Hematopoietic multipotent progenitor cell treated with erythropoietin and hydrocortisone succinate and interleukin-3 and kit ligand, for 15 days (in vitro differentiated cells): ENCODE data around the gene RBM10.

Experiments used
- DNase-seq: peaks from one replicate; pipeline ENCODE4 v3.0.0-alpha.2; 2015; ENCODE audit warnings: low spot score

RBM10 gene

GRCh38 chrX:47148946-47149345 is 3.9 kb downstream of the RBM10 start:
- DNase-seq, result no peak

GRCh38 chrX:47151435-47151834 is 6.4 kb downstream of the RBM10 start:
- DNase-seq, result no peak

GRCh38 chrX:47156611-47157520 is 11.8 kb downstream of the RBM10 start:
- no peak for DNase-seq

- no peak for DNase-seq
These were observed 13.1 kb downstream of the RBM10 start for GRCh38 chrX:47158131-47158530.

- no peak for DNase-seq
These were observed 13.8 kb downstream of the RBM10 start for GRCh38 chrX:47158781-47159180.

- no peak for DNase-seq
These were observed 15.8 kb downstream of the RBM10 start for GRCh38 chrX:47160781-47161180.

GRCh38 chrX:47162927-47163583 is 18.0 kb downstream of the RBM10 start:
- no peak for DNase-seq

- DNase-seq, result no peak
These were observed 19.4 kb downstream of the RBM10 start for GRCh38 chrX:47164420-47164819.

- DNase-seq, result no peak
These were observed 21.1 kb downstream of the RBM10 start for GRCh38 chrX:47166126-47166525.

- DNase-seq, result no peak
These were observed 23.6 kb downstream of the RBM10 start for GRCh38 chrX:47168495-47169073.

GRCh38 chrX:47169273-47169672 is 24.3 kb downstream of the RBM10 start:
- no peak for DNase-seq

GRCh38 chrX:47169726-47170515 is 24.9 kb downstream of the RBM10 start:
- no peak for DNase-seq

GRCh38 chrX:47170861-47171692 is 26.1 kb downstream of the RBM10 start:
- no peak for DNase-seq

GRCh38 chrX:47171996-47172395 is 27.0 kb downstream of the RBM10 start:
- DNase-seq, result no peak

- DNase-seq, result no peak
These were observed 27.5 kb downstream of the RBM10 start for GRCh38 chrX:47172549-47172948.

- DNase-seq, result no peak
These were observed 28.2 kb downstream of the RBM10 start for GRCh38 chrX:47172971-47173792.

- DNase-seq, result no peak
These were observed 29.4 kb downstream of the RBM10 start for GRCh38 chrX:47174376-47174775.

GRCh38 chrX:47174846-47175587 is 30.0 kb downstream of the RBM10 start:
- DNase-seq, result no peak

- DNase-seq, result no peak
These were observed 30.6 kb downstream of the RBM10 start for GRCh38 chrX:47175588-47175980.
